HepG2 (cell line): ENCODE results near the gene CERT1. TPM values are rescaled to one million over a fixed set of nuclear protein-coding genes. Genes with fewer than 3 reads are reported as not detected.
A peak's percentile ranks its signal among the peaks of the same experiment; 100 is the strongest.

ENCODE experiments used
- ATF3 ChIP-seq: sonication (generic); formaldehyde crosslinking; IDR thresholded peaks from 2 replicates; pipeline ENCODE4 v1.4.0; 2020; ENCODE audit warnings: missing genetic modification reagents
- BORCS8-MEF2B ChIP-seq: sonication (generic); formaldehyde crosslinking; IDR thresholded peaks from 2 replicates; pipeline ENCODE4 v1.8.0; 2022; ENCODE audit warnings: mild to moderate bottlenecking, missing genetic modification reagents
- CAMTA2 ChIP-seq: sonication (generic); formaldehyde crosslinking; IDR thresholded peaks from 2 replicates; pipeline ENCODE4 v1.4.0; 2020; ENCODE audit warnings: mild to moderate bottlenecking, missing genetic modification reagents, borderline replicate concordance
- CCAR2 ChIP-seq: fragments of 200-400 bp; formaldehyde crosslinking; optimal IDR thresholded peaks from 2 replicates; pipeline ENCODE3; 2018; ENCODE audit warnings: low read depth, mild to moderate bottlenecking, low read length, moderate library complexity
- FOXJ3 ChIP-seq: sonication (generic); formaldehyde crosslinking; IDR thresholded peaks from 2 replicates; pipeline ENCODE4 v1.4.0; 2020; ENCODE audit warnings: missing genetic modification reagents, mild to moderate bottlenecking, borderline replicate concordance
- FOXO1 ChIP-seq: sonication (generic); formaldehyde crosslinking; IDR thresholded peaks from 2 replicates; pipeline ENCODE4 v1.4.0; 2020; ENCODE audit warnings: missing genetic modification reagents
- GABPB1 ChIP-seq: IDR thresholded peaks from 2 replicates; pipeline ENCODE4 v1.6.1; 2016; ENCODE audit warnings: mild to moderate bottlenecking, missing genetic modification reagents, moderate library complexity, missing compliant biosample characterization
- HNF1B ChIP-seq: sonication (generic); formaldehyde crosslinking; IDR thresholded peaks from 2 replicates; pipeline ENCODE4 v1.5.1; 2020; ENCODE audit warnings: mild to moderate bottlenecking, moderate library complexity, missing genetic modification reagents
- MIXL1 ChIP-seq: IDR thresholded peaks from 2 replicates; pipeline ENCODE4 v1.6.1; 2016
- NFAT5 ChIP-seq: sonication (generic); formaldehyde crosslinking; IDR thresholded peaks from 2 replicates; pipeline ENCODE4 v1.4.0; 2020; ENCODE audit warnings: missing genetic modification reagents
- NFYC ChIP-seq: IDR thresholded peaks from 2 replicates; pipeline ENCODE4 v1.6.1; 2016; ENCODE audit warnings: missing genetic modification reagents, missing compliant biosample characterization
- NR2F2 ChIP-seq: IDR thresholded peaks from 2 replicates; pipeline ENCODE4 v1.6.1; 2012; ENCODE audit warnings: low read depth, inconsistent platforms, borderline replicate concordance
- SKIL ChIP-seq: sonication (generic); formaldehyde crosslinking; IDR thresholded peaks from 2 replicates; pipeline ENCODE4 v1.8.0; 2022; ENCODE audit warnings: missing genetic modification reagents, mild to moderate bottlenecking, moderate library complexity, borderline replicate concordance
- ZBTB20 ChIP-seq: sonication (generic); formaldehyde crosslinking; IDR thresholded peaks from 2 replicates; pipeline ENCODE4 v1.8.1; 2023; ENCODE audit warnings: missing genetic modification reagents, low read depth, mild to moderate bottlenecking, borderline replicate concordance
- ZBTB21 ChIP-seq: sonication (generic); formaldehyde crosslinking; IDR thresholded peaks from 2 replicates; pipeline ENCODE4 v1.4.0; 2020; ENCODE audit warnings: missing genetic modification reagents
- ZNF34 ChIP-seq: sonication (generic); formaldehyde crosslinking; IDR thresholded peaks from 2 replicates; pipeline ENCODE4 v1.4.0; 2020; ENCODE audit warnings: mild to moderate bottlenecking, missing genetic modification reagents, borderline replicate concordance
- ZNF530 ChIP-seq: sonication (generic); formaldehyde crosslinking; IDR thresholded peaks from 2 replicates; pipeline ENCODE4 v1.5.0; 2020; ENCODE audit warnings: low read depth, mild to moderate bottlenecking, missing genetic modification reagents
- ZNF543 ChIP-seq: sonication (generic); formaldehyde crosslinking; IDR thresholded peaks from 2 replicates; pipeline ENCODE4 v1.4.0; 2020; ENCODE audit warnings: mild to moderate bottlenecking, missing genetic modification reagents
- ZNF605 ChIP-seq: sonication (generic); formaldehyde crosslinking; IDR thresholded peaks from 2 replicates; pipeline ENCODE4 v1.8.0; 2022; ENCODE audit warnings: mild to moderate bottlenecking, missing genetic modification reagents
- ZNF788 ChIP-seq: sonication (generic); formaldehyde crosslinking; IDR thresholded peaks from 2 replicates; pipeline ENCODE4 v1.5.0; 2020; ENCODE audit warnings: mild to moderate bottlenecking, missing genetic modification reagents, borderline replicate concordance
- polyA plus RNA-seq, 8 experiments: library from polyadenylated mRNA; depleted of rRNA in 3 of 8; stranded (reverse) in 7 of 8; unstranded in 1 of 8; fragments of >200 nt; fragmentation: Illumina TruSeq in 4 of 8; extraction: Trizol in 4 of 8; gene quantifications; 2 replicates each; pipeline versions ENCODE4 v1.2.1 to v1.2.3, GENCODE V29; 2011 to 2016; ENCODE audit warnings: low read depth in 4 of 8, missing spikeins in 1 of 8, mixed read lengths in 1 of 8; ENCODE audit not compliant: insufficient read depth in 1 of 8
- total RNA-seq, 5 experiments: library from RNA; depleted of rRNA; stranded (reverse); fragments of >200 nt; fragmentation: Illumina TruSeq; extraction: Trizol; gene quantifications; 2 replicates each; pipeline ENCODE4 v1.2.3, GENCODE V29; 2016; ENCODE audit warnings: low read depth in 1 of 5

Gene CERT1
- total and polyA plus RNA-seq, 2 of the 13 experiments (the other 11 are each of a cell fraction or from before 2014, with no cell fraction given) = 8.2 to 12.7 TPM

- TF ChIP-seq NFAT5 (CRISPR knock-in tag) (peak; percentile 23; the same call in 1 of the 2 replicates), FOXJ3 (no peak), SKIL (peak; percentile 36; the same call in 1 of the 2 replicates), ZNF788 (peak; percentile 85; the same call in 1 of the 2 replicates), ZNF605 (CRISPR knock-in tag) (no peak; the same call in 1 of the 2 replicates), FOXO1 (CRISPR knock-in tag) (peak; percentile 32; the same call in 1 of the 2 replicates), CAMTA2 (CRISPR knock-in tag) (no peak), ZBTB21 (CRISPR knock-in tag) (peak; percentile 62), NFYC (CRISPR knock-in tag) (peak; percentile 97), ZBTB20 (CRISPR knock-in tag) (0 out of 2 replicates have a peak, but pooled peaks have one; percentile 35), ZNF34 (no peak), BORCS8-MEF2B (CRISPR knock-in tag) (peak; percentile 70; the same call in 1 of the 2 replicates), NR2F2 (no peak; the same call in 1 of the 2 replicates), GABPB1 (peak; percentile 87), ZNF530 (CRISPR knock-in tag) (no peak), ZNF543 (CRISPR knock-in tag) (0 out of 2 replicates have a peak, but pooled peaks have one; percentile 37), ATF3 (no peak), MIXL1 (CRISPR knock-in tag) (peak; percentile 85), CCAR2 (no peak), HNF1B (CRISPR knock-in tag) (peak; percentile 80)
Measured at GRCh38 chr5:75336615-75337336, 174.7 kb downstream of the CERT1 start, which contains the start of gene HMGCR (continued).
